Naive thymus-derived CD4-positive, alpha-beta T cell (primary cell): ENCODE results near the gene TAF1B. TPM values are rescaled to one million over a fixed set of nuclear protein-coding genes. Genes with fewer than 3 reads are reported as not detected.

Experiments used
- ATAC-seq: fragments of 150-1000 bp; cut with Tn5 transposase; 2 replicates; pipeline ENCODE4 v1.10.0; 2021; ENCODE audit warnings: mild to moderate bottlenecking, moderate library complexity
- CTCF ChIA-PET: fragments of 350-600 bp; sonication (Branson Sonifier 250); formaldehyde crosslinking; loops from one replicate; lab custom pipeline; 2021; ENCODE audit warnings: antibody characterized with exemption; lab: Charles Lee
- POLR2A ChIA-PET: fragments of 350-600 bp; sonication (Branson Sonifier 250); formaldehyde crosslinking; loops from one replicate; lab custom pipeline; 2021; ENCODE audit warnings: antibody characterized with exemption, inconsistent platforms; lab: Charles Lee
- DNase-seq, 9 donors: peaks; one replicate each; pipeline versions ENCODE4 v3.0.0 to v3.0.0-alpha.2; 2020 to 2022; ENCODE audit warnings: mixed read lengths in 1 of 9
- H3K27ac ChIP-seq: one replicate; pipeline ENCODE4 v1.7.0; 2013; ENCODE audit warnings: mild to moderate bottlenecking, low read depth, low read length, moderate library complexity
- H3K27me3 ChIP-seq, 2 donors: one replicate each; pipeline ENCODE4 v1.7.0; 2013; ENCODE audit warnings: low read length in 2 of 2, mild to moderate bottlenecking in 2 of 2, moderate library complexity in 2 of 2; ENCODE audit not compliant: control insufficient read depth in 2 of 2, insufficient read depth in 2 of 2
- H3K36me3 ChIP-seq, 3 experiments: 1 replicate in 2 of 3; 2 replicates in 1 of 3; pipeline ENCODE4 v1.7.0; 2013; ENCODE audit warnings: low read length in 3 of 3, mild to moderate bottlenecking in 3 of 3, moderate library complexity in 1 of 3; ENCODE audit not compliant: insufficient read depth in 3 of 3, control insufficient read depth in 2 of 3
- H3K4me1 ChIP-seq, 2 donors: one replicate each; pipeline ENCODE4 v1.7.0; 2013; ENCODE audit warnings: low read length in 2 of 2, mild to moderate bottlenecking in 2 of 2, moderate library complexity in 1 of 2; ENCODE audit not compliant: control insufficient read depth in 2 of 2, insufficient read depth in 2 of 2
- H3K4me3 ChIP-seq: 2 replicates; pipeline ENCODE4 v1.7.0; 2013; ENCODE audit warnings: mild to moderate bottlenecking, low read length
- H3K9me3 ChIP-seq, 3 experiments: 1 replicate in 2 of 3; 2 replicates in 1 of 3; pipeline ENCODE4 v1.7.0; 2013; ENCODE audit warnings: low read length in 3 of 3; ENCODE audit not compliant: control insufficient read depth in 2 of 3
- H3K27ac Mint-ChIP-seq, 9 donors: one replicate each; pipeline ENCODE4 v1.8.0; 2020 to 2022; ENCODE audit warnings: mixed read lengths in 9 of 9, mild to moderate bottlenecking in 8 of 9, moderate library complexity in 5 of 9, inconsistent platforms in 2 of 9
- H3K27me3 Mint-ChIP-seq, 5 donors: one replicate each; pipeline ENCODE4 v1.8.0; 2021 to 2022; ENCODE audit warnings: mixed read lengths in 5 of 5, mild to moderate bottlenecking in 1 of 5
- H3K36me3 Mint-ChIP-seq, 5 donors: one replicate each; pipeline ENCODE4 v1.8.0; 2020 to 2022; ENCODE audit warnings: mixed read lengths in 5 of 5, mild to moderate bottlenecking in 3 of 5, inconsistent platforms in 1 of 5
- H3K4me1 Mint-ChIP-seq, 7 donors: one replicate each; pipeline ENCODE4 v1.8.0; 2020 to 2022; ENCODE audit warnings: mixed read lengths in 7 of 7, mild to moderate bottlenecking in 3 of 7, inconsistent platforms in 1 of 7
- H3K4me3 Mint-ChIP-seq, 10 donors: one replicate each; pipeline ENCODE4 v1.8.0; 2020 to 2022; ENCODE audit warnings: mild to moderate bottlenecking in 10 of 10, mixed read lengths in 10 of 10, moderate library complexity in 6 of 10, inconsistent platforms in 2 of 10
- H3K9me3 Mint-ChIP-seq, 11 donors: one replicate each; pipeline ENCODE4 v1.8.0; 2020 to 2022; ENCODE audit warnings: mixed read lengths in 11 of 11, mild to moderate bottlenecking in 4 of 11, inconsistent platforms in 1 of 11, moderate library complexity in 1 of 11
- intact Hi-C, 2 donors: fragments of 100-400 bp; cut with micrococcal nuclease; formaldehyde crosslinking; loops; one replicate each; pipeline ENCODE4 v1.15.1; 2023
- polyA plus RNA-seq, 2 donors: library from polyadenylated mRNA; unstranded; fragments of 300-500 nt; fragmentation: Illumina TruSeq; gene quantifications; one replicate each; pipeline ENCODE4 v1.2.3, GENCODE V29; 2021
- total RNA-seq, 6 experiments: library from RNA in 5 of 6; stranded (reverse) in 5 of 6; gene quantifications; 1 replicate in 5 of 6; 2 replicates in 1 of 6; pipeline ENCODE4 v1.2.3 and lab custom pipeline; 2021 to 2026

TAF1B gene
- total and polyA plus RNA-seq, 7 experiments from 2014 or later = 7.2 to 28.2 (median 16.0) TPM

DNA sequence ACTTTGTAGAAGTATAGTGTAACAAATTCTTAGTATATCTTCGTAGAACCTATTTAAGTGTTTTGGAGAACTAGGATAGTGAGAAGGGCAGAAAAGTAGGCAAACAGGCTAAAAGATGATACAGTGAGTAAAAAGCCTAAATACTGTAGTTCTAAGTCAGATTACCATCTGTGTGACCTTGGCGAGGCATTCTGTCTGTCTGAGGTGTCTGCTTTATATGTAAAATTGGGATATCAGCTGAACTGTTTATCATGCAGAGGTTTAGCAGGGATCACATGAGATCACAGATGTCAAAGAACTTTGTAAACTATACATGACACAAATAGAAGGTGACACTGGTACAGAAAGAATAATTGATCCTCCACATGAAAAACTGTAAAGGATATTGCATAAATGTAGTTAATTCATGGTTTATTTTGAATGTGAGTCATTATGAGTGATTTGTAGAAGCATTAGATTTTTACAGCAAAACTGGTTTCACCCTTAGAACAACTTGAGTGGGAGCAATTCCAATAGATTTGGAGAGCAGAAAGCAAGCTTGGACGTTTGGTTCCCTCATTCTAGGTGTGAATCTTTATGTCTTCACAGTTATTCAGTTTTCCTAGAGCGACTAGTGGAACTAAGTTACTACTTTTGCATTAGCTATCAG lies 41.9 kb downstream of the TAF1B start:
- no peaks in the 10 kb centered on the region for H3K27me3 ChIP-seq
- H3K36me3 Mint-ChIP-seq = peaks cover 22 to 67% (median 63%) of the 10 kb centered on the region in 5 donors
- DNase-seq (no peak), ATAC-seq (no peak)
- H3K4me3 ChIP-seq = no peak overlapping the region
- intact Hi-C loops = no loop called here
- peak overlapping the region in 2 of 9 donors; percentile 18 to 21 for H3K27ac Mint-ChIP-seq
- POLR2A ChIA-PET = interaction anchor here (0.8 kb wide), 1 partner anchor 303 kb away, joined by 3 read pairs; no protein-coding TSS in a partner anchor
- H3K27ac ChIP-seq = no peak overlapping the region
- H3K9me3 Mint-ChIP-seq = peaks cover 0 to 25% (median 14%) of the 10 kb centered on the region in 11 donors
- no peak overlapping the region for H3K4me3 Mint-ChIP-seq
- no peaks in the 10 kb centered on the region for H3K4me1 ChIP-seq
- CTCF ChIA-PET = no interaction called here
- H3K4me1 Mint-ChIP-seq = peaks cover 2 to 16% (median 12%) of the 10 kb centered on the region in 7 donors
- no peaks in the 10 kb centered on the region for H3K9me3 ChIP-seq
- H3K27me3 Mint-ChIP-seq = no peaks in the 10 kb centered on the region
- H3K36me3 ChIP-seq = peaks cover 0 to 17% (median 0%) of the 10 kb centered on the region in 3 experiments

DNA sequence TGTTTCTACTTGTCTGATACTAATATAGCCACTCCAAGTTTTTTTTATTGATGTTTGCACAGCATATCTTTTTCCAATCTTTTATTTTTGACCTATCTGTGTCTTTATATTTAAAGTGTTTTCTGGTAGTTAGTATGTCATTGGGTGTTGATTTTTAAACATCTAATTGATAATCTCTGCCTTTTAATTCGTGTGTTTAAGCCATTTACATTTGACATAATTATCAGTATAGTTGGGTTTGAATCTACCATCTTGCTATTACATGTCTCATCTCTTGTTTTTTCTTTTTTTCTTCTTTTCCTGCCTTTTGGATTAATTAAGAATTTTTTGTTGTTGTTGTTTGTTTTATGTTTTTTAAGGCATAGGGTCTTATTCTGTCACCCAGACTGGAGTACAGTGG lies 44.2 kb downstream of the TAF1B start:
- H3K27ac ChIP-seq = no peak overlapping the region
- Mint-ChIP-seq H3K9me3 (peaks cover 0 to 25% (median 14%) of the 10 kb centered on the region in 11 donors), H3K4me3 (peak overlapping the region in 1 of 10 donors; percentile 45), H3K27me3 (no peaks in the 10 kb centered on the region), H3K4me1 (peaks cover 2 to 13% (median 12%) of the 10 kb centered on the region in 7 donors), H3K27ac (no peak overlapping the region), H3K36me3 (peaks cover 23 to 70% (median 62%) of the 10 kb centered on the region in 5 donors)
- H3K36me3 ChIP-seq = peaks cover 0 to 17% (median 5%) of the 10 kb centered on the region in 3 experiments
- ChIA-PET CTCF (no interaction called here), POLR2A (no interaction called here)
- no peaks in the 10 kb centered on the region for H3K4me1 ChIP-seq
- ATAC-seq (no peak), DNase-seq (no peak)
- intact Hi-C loops = no loop called here
- no peak overlapping the region for H3K4me3 ChIP-seq
- no peaks in the 10 kb centered on the region for H3K27me3 ChIP-seq
- H3K9me3 ChIP-seq = no peaks in the 10 kb centered on the region

DNA sequence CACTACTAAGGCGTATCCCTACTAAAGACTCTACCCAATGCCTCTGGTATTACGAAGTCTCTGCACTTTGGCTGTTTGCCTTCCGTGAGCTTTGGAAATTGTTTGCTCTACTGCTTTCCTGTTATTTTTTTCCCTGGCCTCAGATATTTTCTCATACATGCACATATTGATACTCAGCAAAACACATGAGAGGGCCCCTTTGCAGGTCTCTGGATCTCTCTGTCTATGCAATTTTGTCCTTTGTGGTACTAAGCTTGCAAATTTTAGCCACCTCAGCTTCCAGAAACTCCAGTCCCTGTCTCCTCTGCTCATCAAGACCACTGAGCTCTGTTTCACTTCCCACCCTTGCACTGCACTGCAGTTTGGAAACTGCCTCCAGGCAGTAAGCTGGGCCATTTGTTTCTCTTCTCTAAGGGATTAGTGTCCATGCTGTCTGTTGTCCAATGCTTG lies 46.6 kb downstream of the TAF1B start:
- Histone ChIP-seq H3K27ac (no peak overlapping the region), H3K27me3 (no peaks in the 10 kb centered on the region), H3K36me3 (peaks cover 0 to 5% (median 0%) of the 10 kb centered on the region in 3 experiments), H3K4me1 (no peaks in the 10 kb centered on the region), H3K9me3 (no peaks in the 10 kb centered on the region), H3K4me3 (no peak overlapping the region)
- no peak overlapping the region for H3K27ac Mint-ChIP-seq
- no peaks in the 10 kb centered on the region for H3K27me3 Mint-ChIP-seq
- intact Hi-C loops = no loop called here
- ChIA-PET POLR2A (interaction anchor here (0.7 kb wide), 2 partner anchors 103 to 409 kb away, joined by 3 to 4 read pairs; no protein-coding TSS in a partner anchor), CTCF (no interaction called here)
- peaks cover 18 to 56% (median 55%) of the 10 kb centered on the region in 5 donors for H3K36me3 Mint-ChIP-seq
- peaks cover 2 to 17% (median 13%) of the 10 kb centered on the region in 7 donors for H3K4me1 Mint-ChIP-seq
- no peak for DNase-seq
- peaks cover 0 to 25% (median 14%) of the 10 kb centered on the region in 11 donors for H3K9me3 Mint-ChIP-seq
- ATAC-seq = no peak
- no peak overlapping the region for H3K4me3 Mint-ChIP-seq

DNA sequence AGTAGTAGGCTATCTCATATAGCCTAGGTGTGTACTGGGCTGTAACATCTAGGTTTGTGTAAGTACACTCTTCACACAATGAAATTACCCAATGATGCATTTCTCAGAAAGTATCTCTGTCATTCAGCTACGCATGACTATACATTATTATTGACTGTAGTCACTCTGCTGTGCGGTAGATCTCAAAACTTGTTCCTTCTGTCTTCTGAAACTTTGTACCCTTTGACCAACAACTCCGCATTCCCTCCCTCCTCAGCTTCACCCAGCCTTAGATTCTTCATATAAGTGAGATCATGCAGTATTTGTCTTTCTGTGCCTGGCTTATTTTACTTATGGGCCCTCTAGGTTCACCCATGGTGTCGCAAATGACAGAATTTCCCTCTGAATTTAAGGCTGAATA lies 49.0 kb downstream of the TAF1B start:
- H3K27ac ChIP-seq = no peak overlapping the region
- peaks cover 12 to 40% (median 34%) of the 10 kb centered on the region in 5 donors for H3K36me3 Mint-ChIP-seq
- ATAC-seq (no peak), DNase-seq (no peak)
- peaks cover 0 to 18% (median 10%) of the 10 kb centered on the region in 11 donors for H3K9me3 Mint-ChIP-seq
- H3K4me3 ChIP-seq = no peak overlapping the region
- no peaks in the 10 kb centered on the region for H3K27me3 Mint-ChIP-seq
- peak overlapping the region in 1 of 9 donors; percentile 65 for H3K27ac Mint-ChIP-seq
- H3K4me1 Mint-ChIP-seq = peaks cover 9 to 27% (median 17%) of the 10 kb centered on the region in 7 donors
- no peaks in the 10 kb centered on the region for H3K27me3 ChIP-seq
- POLR2A ChIA-PET = no interaction called here
- H3K4me3 Mint-ChIP-seq = no peak overlapping the region
- CTCF ChIA-PET = no interaction called here
- peaks cover 0 to 5% (median 0%) of the 10 kb centered on the region in 3 experiments for H3K36me3 ChIP-seq
- intact Hi-C loops = no loop called here
- no peaks in the 10 kb centered on the region for H3K4me1 ChIP-seq
- H3K9me3 ChIP-seq = no peaks in the 10 kb centered on the region

DNA sequence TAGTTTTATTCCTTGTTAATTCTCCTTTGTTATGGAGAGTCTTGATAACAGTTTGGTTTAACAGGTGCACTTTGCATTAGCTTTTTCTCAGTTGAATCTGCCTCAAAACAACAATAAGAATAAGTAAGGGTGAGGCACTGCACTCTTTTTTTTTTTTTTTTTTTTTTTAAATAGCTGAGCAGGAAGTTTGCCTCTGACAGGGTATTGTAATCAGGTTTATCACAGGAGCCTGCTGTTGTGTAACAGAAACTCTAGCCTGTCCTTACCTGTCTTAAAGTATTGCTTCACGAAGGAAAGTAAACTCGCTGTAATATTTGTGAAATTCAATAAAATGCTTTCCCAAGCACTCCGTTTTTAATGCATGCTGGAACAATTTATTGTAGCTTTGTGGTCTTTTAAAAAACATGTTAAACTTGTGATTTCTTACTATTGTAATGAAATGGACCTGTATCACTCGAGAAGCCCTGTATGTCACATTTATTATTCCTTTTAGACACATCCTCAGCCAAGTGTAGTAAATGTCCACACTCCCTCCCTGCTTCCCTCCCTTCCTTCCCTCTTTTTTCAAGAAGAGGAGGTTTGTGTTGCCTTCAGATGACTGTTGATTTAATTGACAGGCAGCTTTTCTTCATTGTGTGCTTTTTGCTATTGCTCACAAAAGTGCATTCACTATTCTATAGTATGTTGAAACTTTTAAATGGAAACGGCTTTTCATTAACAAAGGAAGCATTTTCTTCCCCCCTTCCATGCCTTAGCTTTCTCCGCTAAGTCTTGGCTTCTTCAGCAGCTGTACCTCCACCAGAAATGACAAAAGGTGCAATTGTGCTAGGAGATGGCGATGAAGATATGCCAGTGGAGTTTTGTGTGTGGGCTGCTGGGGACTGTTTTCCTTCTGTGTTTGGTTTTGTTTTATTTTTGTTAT lies 52.7 kb downstream of the TAF1B start:
- no peak for ATAC-seq
- intact Hi-C loops = no loop called here
- peak overlapping the region in 3 of 9 donors; percentile 13 to 59 (median 15) for H3K27ac Mint-ChIP-seq

DNA sequence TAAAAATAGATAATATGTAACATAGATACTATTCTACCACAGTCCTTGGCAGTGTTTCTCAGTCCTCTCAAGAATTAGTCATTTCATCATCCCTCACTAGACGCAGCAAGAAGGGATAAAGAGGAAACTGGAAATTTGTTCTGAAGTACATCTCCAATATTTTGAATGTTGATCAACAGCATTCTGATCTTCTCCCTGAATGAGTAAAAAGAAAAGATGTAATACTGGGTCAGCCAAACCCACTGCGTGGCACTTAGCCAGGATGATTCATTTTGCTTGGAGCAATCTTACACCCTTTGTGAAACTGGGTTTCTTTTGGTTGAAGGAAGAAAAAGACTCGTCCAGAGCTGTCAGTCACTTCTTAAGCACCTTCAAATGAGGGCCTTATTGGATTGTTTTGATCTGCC lies 54.1 kb downstream of the TAF1B start:
- Histone ChIP-seq H3K4me1 (no peaks in the 10 kb centered on the region), H3K27me3 (no peaks in the 10 kb centered on the region), H3K4me3 (no peak overlapping the region), H3K9me3 (no peaks in the 10 kb centered on the region), H3K36me3 (no peaks in the 10 kb centered on the region), H3K27ac (no peak overlapping the region)
- H3K4me1 Mint-ChIP-seq = peaks cover 5 to 26% (median 17%) of the 10 kb centered on the region in 7 donors
- POLR2A ChIA-PET = no interaction called here
- peak overlapping the region in 2 of 9 donors; percentile 10 to 37 for H3K27ac Mint-ChIP-seq
- DNase-seq = peak in 1 of 9 donors; percentile 37
- peaks cover 0 to 19% (median 6%) of the 10 kb centered on the region in 5 donors for H3K36me3 Mint-ChIP-seq
- CTCF ChIA-PET = no interaction called here
- H3K27me3 Mint-ChIP-seq = no peaks in the 10 kb centered on the region
- no peak overlapping the region for H3K4me3 Mint-ChIP-seq
- H3K9me3 Mint-ChIP-seq = no peaks in the 10 kb centered on the region
- ATAC-seq = peak; percentile 38
- intact Hi-C loops = no loop called here

More for the DNA sequence above, 52.7 kb downstream of the TAF1B start:
- H3K4me3 Mint-ChIP-seq = peak overlapping the region in 1 of 10 donors; percentile 37
- H3K27me3 Mint-ChIP-seq = no peaks in the 10 kb centered on the region
- ChIA-PET POLR2A (no interaction called here), CTCF (no interaction called here)
- DNase-seq = peak in 3 of 9 donors; percentile 1 to 7 (median 2)
- H3K4me1 Mint-ChIP-seq = peaks cover 5 to 26% (median 17%) of the 10 kb centered on the region in 7 donors
- peaks cover 0 to 23% (median 10%) of the 10 kb centered on the region in 5 donors for H3K36me3 Mint-ChIP-seq
- Histone ChIP-seq H3K9me3 (no peaks in the 10 kb centered on the region), H3K4me1 (no peaks in the 10 kb centered on the region), H3K4me3 (no peak overlapping the region), H3K36me3 (peaks cover 0 to 5% (median 0%) of the 10 kb centered on the region in 3 experiments), H3K27me3 (no peaks in the 10 kb centered on the region), H3K27ac (no peak overlapping the region)
- no peaks in the 10 kb centered on the region for H3K9me3 Mint-ChIP-seq
